HepG2 (cell line): ENCODE measurements around the gene NTM. TPM values are rescaled to one million over a fixed set of nuclear protein-coding genes. Genes with fewer than 3 reads are reported as not detected.

Experiments
- ATAC-seq: fragments of 200-7000 bp; cut with Tn5 transposase; 3 replicates; pipeline ENCODE4 v1.9.1; 2020; ENCODE audit warnings: mild to moderate bottlenecking, moderate library complexity
- BruUV-seq: library from RNA; stranded (reverse); fragments of 400-500 nt; replicated peaks from 2 replicates; lab custom pipeline; 2021; lab: Mats Ljungman, UMichigan
- CTCF ChIA-PET: fragments of 300-600 bp; formaldehyde crosslinking; extraction: SDS; loops from one replicate; lab custom pipeline; 2021; ENCODE audit warnings: low total read pairs, inconsistent platforms, low intra/inter-chr PET ratio; lab: Yijun Ruan, JAX
- POLR2A ChIA-PET: fragments of 350-600 bp; sonication (Branson Sonifier 250); formaldehyde crosslinking; loops from one replicate; lab custom pipeline; 2020; ENCODE audit warnings: antibody characterized with exemption, inconsistent platforms; lab: Yijun Ruan, JAX
- DNase-seq: peaks from one replicate; pipeline ENCODE4 v3.0.0-alpha.2; 2015; ENCODE audit warnings: low spot score
- FAIRE-seq: peaks from 3 replicates; lab custom pipeline; 2011; peaks lifted over from hg19 to GRCh38; lab: Jason Lieb, UNC
- H2AFZ ChIP-seq: one replicate; pipeline ENCODE4 v1.6.1; 2011; ENCODE audit warnings: low read length, inconsistent platforms
- H3K27ac ChIP-seq: fragments of 300-600 bp; 3 replicates; pipeline ENCODE4 v1.8.0; 2011; ENCODE audit warnings: mixed run types, mild to moderate bottlenecking, mixed read lengths, low read length, inconsistent platforms; ENCODE audit not compliant: insufficient read depth; ENCODE audit errors: extremely low read length
- H3K27me3 ChIP-seq, 2 experiments: fragments of 200-600 bp in 1 of 2; 2 replicates in 1 of 2; 3 replicates in 1 of 2; pipeline versions ENCODE4 v1.6.0 to v1.8.0; 2011; ENCODE audit warnings: low read length in 2 of 2, mild to moderate bottlenecking in 2 of 2, moderate library complexity in 2 of 2, inconsistent platforms in 1 of 2; ENCODE audit not compliant: insufficient read depth in 2 of 2, control insufficient read depth in 1 of 2
- H3K36me3 ChIP-seq, 2 experiments: fragments of 200-600 bp in 1 of 2; replicated peaks in 1 of 2; 2 replicates in 1 of 2; 3 replicates in 1 of 2; pipeline versions ENCODE4 v1.5.1 to v1.8.0; 2011; ENCODE audit warnings: low read length in 2 of 2, inconsistent platforms in 1 of 2; ENCODE audit not compliant: insufficient read depth in 2 of 2, control insufficient read depth in 1 of 2
- H3K4me1 ChIP-seq: 2 replicates; pipeline ENCODE4 v1.5.1; 2012; ENCODE audit warnings: low read length, inconsistent platforms; ENCODE audit not compliant: insufficient read depth
- H3K4me2 ChIP-seq: 2 replicates; pipeline ENCODE4 v1.6.0; 2011; ENCODE audit warnings: low read depth, low read length, inconsistent platforms
- H3K4me3 ChIP-seq, 3 experiments: fragments of 200-600 bp in 1 of 3; sonication (generic), shearing (Covaris generic) in 1 of 3; replicated peaks in 1 of 3; 2 replicates each; pipeline ENCODE4 v1.5.1; 2011 to 2016; ENCODE audit warnings: low read length in 3 of 3, inconsistent platforms in 2 of 3, low read depth in 2 of 3, mild to moderate bottlenecking in 2 of 3, control low read depth in 1 of 3, mixed read lengths in 1 of 3; ENCODE audit not compliant: insufficient read depth in 1 of 3
- H3K79me2 ChIP-seq: one replicate; pipeline ENCODE4 v1.6.1; 2011; ENCODE audit warnings: low read length, inconsistent platforms; ENCODE audit not compliant: insufficient read depth
- H3K9ac ChIP-seq: 2 replicates; pipeline ENCODE4 v1.6.0; 2011; ENCODE audit warnings: mild to moderate bottlenecking, low read depth, low read length, inconsistent platforms; ENCODE audit not compliant: insufficient read depth
- H3K9me3 ChIP-seq: 2 replicates; pipeline ENCODE4 v1.5.1; 2012; ENCODE audit warnings: mild to moderate bottlenecking, low read length
- H4K20me1 ChIP-seq: 2 replicates; pipeline ENCODE4 v1.6.0; 2011; ENCODE audit warnings: inconsistent platforms, mild to moderate bottlenecking, low read length, moderate library complexity; ENCODE audit not compliant: insufficient read depth
- MAZ ChIP-seq, 2 experiments: sonication (generic) in 1 of 2; formaldehyde crosslinking in 1 of 2; IDR thresholded peaks; 2 replicates each; pipeline versions ENCODE4 v1.5.0 to v1.6.1; 2012 to 2020; ENCODE audit warnings: low read depth in 2 of 2, mild to moderate bottlenecking in 2 of 2, borderline replicate concordance in 1 of 2, improper control_type of control experiment in 1 of 2, low read length in 1 of 2, missing genetic modification reagents in 1 of 2, moderate library complexity in 1 of 2
- NCOA2 ChIP-seq: sonication (generic); formaldehyde crosslinking; IDR thresholded peaks from 2 replicates; pipeline ENCODE4 v1.8.0; 2022; ENCODE audit warnings: inconsistent platforms
- SIX1 ChIP-seq: sonication (generic); formaldehyde crosslinking; IDR thresholded peaks from 2 replicates; pipeline ENCODE4 v1.4.0; 2020; ENCODE audit warnings: missing genetic modification reagents, borderline replicate concordance
- ZBTB4 ChIP-seq: sonication (generic); formaldehyde crosslinking; IDR thresholded peaks from 2 replicates; pipeline ENCODE4 v1.4.0; 2020; ENCODE audit warnings: missing genetic modification reagents, mild to moderate bottlenecking, borderline replicate concordance
- ZNF207 ChIP-seq: fragments of 450-650 bp; IDR thresholded peaks from 2 replicates; pipeline ENCODE4 v1.6.1; 2016; ENCODE audit warnings: antibody characterized with exemption, borderline replicate concordance
- ZNF598 ChIP-seq: sonication (generic); formaldehyde crosslinking; IDR thresholded peaks from 2 replicates; pipeline ENCODE4 v1.5.1; 2020; ENCODE audit warnings: mild to moderate bottlenecking, missing genetic modification reagents, borderline replicate concordance
- WGBS: methylation state at CpG from one replicate; pipeline ENCODE4 v1.1.6; 2017; ENCODE audit warnings: low lambda C conversion rate; 5-methylcytosine and 5-hydroxymethylcytosine counted together
- in situ Hi-C: cut with HindIII; loops from 2 replicates; pipeline ENCODE4 v1.10.0; 2017; ENCODE audit warnings: low pct_unique_long_range_greater_than_20kb; ENCODE audit not compliant: extremely low pct_ligation_motif_present
- intact Hi-C: fragments of 100-400 bp; cut with micrococcal nuclease; formaldehyde crosslinking; loops from one replicate; pipeline ENCODE4 v1.10.0; 2022; ENCODE audit not compliant: unreplicated experiment
- polyA plus RNA-seq, 8 experiments: library from polyadenylated mRNA; depleted of rRNA in 3 of 8; stranded (reverse) in 7 of 8; unstranded in 1 of 8; fragments of >200 nt; fragmentation: Illumina TruSeq in 4 of 8; extraction: Trizol in 4 of 8; gene quantifications; 2 replicates each; pipeline versions ENCODE4 v1.2.1 to v1.2.3, GENCODE V29; 2011 to 2016; ENCODE audit warnings: low read depth in 4 of 8, missing spikeins in 1 of 8, mixed read lengths in 1 of 8; ENCODE audit not compliant: insufficient read depth in 1 of 8
- total RNA-seq, 5 experiments: library from RNA; depleted of rRNA; stranded (reverse); fragments of >200 nt; fragmentation: Illumina TruSeq; extraction: Trizol; gene quantifications; 2 replicates each; pipeline ENCODE4 v1.2.3, GENCODE V29; 2016; ENCODE audit warnings: low read depth in 1 of 5

The NTM gene
- total and polyA plus RNA-seq, 2 of the 13 experiments (the other 11 are each of a cell fraction or from before 2014, with no cell fraction given) = not detected

GRCh38 chr11:131465039-131465438, 94.6 kb downstream of the NTM start:
- Histone ChIP-seq H3K9me3 (no peaks in the 10 kb centered on the region), H3K4me1 (no peaks in the 10 kb centered on the region), H2AFZ (no peak overlapping the region), H3K4me2 (no peak overlapping the region), H3K27ac (no peak overlapping the region), H3K9ac (no peak overlapping the region), H3K79me2 (no peaks in the 10 kb centered on the region), H4K20me1 (no peaks in the 10 kb centered on the region), H3K36me3 (no peaks in the 10 kb centered on the region), H3K4me3 (no peak overlapping the region), H3K27me3 (peaks cover 0 to 11% of the 10 kb centered on the region in 2 experiments; a peak in 2 of 5 replicates)
- no peak for DNase-seq
- intact Hi-C loops (no loop called here), in situ Hi-C loops (no loop called here)
- FAIRE-seq = no peak
- 50% methylated on average over 5 of the region's 5 CpGs for WGBS
- ChIA-PET CTCF (no interaction called here), POLR2A (no interaction called here)
- no peak for TF ChIP-seq ZNF598 (CRISPR knock-in tag)
- no peak for TF ChIP-seq ZNF207
- no peak for TF ChIP-seq ZBTB4 (CRISPR knock-in tag)
- TF ChIP-seq NCOA2 = no peak
- no peak for ATAC-seq
- BruUV-seq = no TSS peak

DNA sequence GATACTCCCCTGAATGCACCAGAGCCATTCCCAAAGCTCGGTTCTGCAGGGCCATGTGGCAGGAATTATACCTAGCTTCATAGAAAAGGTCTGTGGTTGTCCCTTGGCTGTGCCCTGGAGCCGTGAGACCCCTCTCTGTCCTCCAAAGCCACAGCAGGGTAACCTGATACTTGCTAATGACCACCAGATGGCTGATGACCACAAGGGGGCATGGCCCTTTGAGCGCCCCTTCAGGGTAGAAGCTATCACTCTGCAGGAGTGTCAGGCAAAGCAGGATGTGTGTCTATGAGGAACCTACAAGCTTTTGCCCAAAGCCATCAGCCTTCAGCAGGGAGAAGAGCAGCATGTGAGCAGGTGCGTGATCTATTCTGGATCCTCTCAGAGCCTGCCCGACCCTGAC, 95.3 kb downstream of the NTM start:
- TF ChIP-seq MAZ (IDR thresholded peaks at IDR 0.05; ENCODE audit: borderline replicate concordance, low read depth, low read length) = no peak
- TF ChIP-seq MAZ (CRISPR knock-in tag; IDR thresholded peaks at IDR 0.05; ENCODE audit: low read depth) = no peak
- TF ChIP-seq SIX1 (CRISPR knock-in tag) = peak; percentile 88
- 19% methylated on average over 5 of the region's 5 CpGs for WGBS
- no peak overlapping the region for H3K4me3 ChIP-seq
- no peak overlapping the region for H3K9ac ChIP-seq
- ChIA-PET CTCF (no interaction called here), POLR2A (no interaction called here)
- no peaks in the 10 kb centered on the region for H3K36me3 ChIP-seq
- FAIRE-seq (no peak), DNase-seq (peak; percentile 6), ATAC-seq (peak; percentile 90)
- no TSS peak for BruUV-seq
- H4K20me1 ChIP-seq = no peaks in the 10 kb centered on the region
- no peaks in the 10 kb centered on the region for H3K79me2 ChIP-seq
- H3K27me3 ChIP-seq = peaks cover 0 to 11% of the 10 kb centered on the region in 2 experiments; a peak in 2 of 5 replicates
- H3K27ac ChIP-seq = no peak overlapping the region
- in situ Hi-C loops = no loop called here
- no peak overlapping the region for H3K4me2 ChIP-seq
- intact Hi-C loops = no loop called here
- no peaks in the 10 kb centered on the region for H3K9me3 ChIP-seq
- no peaks in the 10 kb centered on the region for H3K4me1 ChIP-seq
- H2AFZ ChIP-seq = no peak overlapping the region
